GM21737 (cell line): Measurements from ENCODE around the gene MUC6.

Source experiments
- ATAC-seq: cut with Tn5 transposase; IDR thresholded peaks from one replicate; pipeline ENCODE4 v1.9.1; 2021; ENCODE audit warnings: mild to moderate bottlenecking, moderate library complexity; ENCODE audit not compliant: unreplicated experiment

MUC6 gene

GRCh38 chr11:1072116-1072820, 35.8 kb upstream of the MUC6 start:
- ATAC-seq, result no peak

- ATAC-seq, result no peak
Measured at GRCh38 chr11:1071571-1072115, 35.1 kb upstream of the MUC6 start.

GRCh38 chr11:1070594-1071462, 34.3 kb upstream of the MUC6 start:
- no peak for ATAC-seq

- ATAC-seq, result no peak
Measured at GRCh38 chr11:1069740-1070139, 33.2 kb upstream of the MUC6 start.

- no peak for ATAC-seq
Measured at GRCh38 chr11:1067812-1068496, 31.4 kb upstream of the MUC6 start.

GRCh38 chr11:1064167-1064566, 27.6 kb upstream of the MUC6 start:
- ATAC-seq, result no peak

GRCh38 chr11:1062075-1062820, 25.7 kb upstream of the MUC6 start:
- no peak for ATAC-seq

- ATAC-seq, result no peak
Measured at GRCh38 chr11:1060852-1061616, 24.5 kb upstream of the MUC6 start.

GRCh38 chr11:1060410-1060809, 23.9 kb upstream of the MUC6 start:
- no peak for ATAC-seq

- ATAC-seq, result no peak
Measured at GRCh38 chr11:1059759-1060158, 23.2 kb upstream of the MUC6 start.

- no peak for ATAC-seq
Measured at GRCh38 chr11:1057806-1058205, 21.3 kb upstream of the MUC6 start.

- no peak for ATAC-seq
Measured at GRCh38 chr11:1055990-1056771, 19.7 kb upstream of the MUC6 start.

- no peak for ATAC-seq
Measured at GRCh38 chr11:1055109-1055703, 18.7 kb upstream of the MUC6 start.

GRCh38 chr11:1054143-1055108, 17.9 kb upstream of the MUC6 start:
- ATAC-seq, result no peak

GRCh38 chr11:1053121-1053901, 16.8 kb upstream of the MUC6 start:
- no peak for ATAC-seq

GRCh38 chr11:1052133-1053011, 15.9 kb upstream of the MUC6 start:
- ATAC-seq, result no peak
